HG02884 (cell line): Measurements from ENCODE around the gene ID3.
"Not testable (repeated sequence)": the region's sequence is repeated elsewhere in the genome, so short reads cannot be mapped to it uniquely, and the experiment has no call there.

Experiments used
- ATAC-seq: cut with Tn5 transposase; IDR thresholded peaks from one replicate; pipeline ENCODE4 v1.9.1; 2021; ENCODE audit warnings: mild to moderate bottlenecking, moderate library complexity; ENCODE audit not compliant: unreplicated experiment

ID3 gene

GRCh38 chr1:23553231-23554126 lies 5.8 kb downstream of the ID3 start:
- no peak for ATAC-seq

GRCh38 chr1:23551849-23552248 lies 7.5 kb downstream of the ID3 start:
- ATAC-seq = no peak

- ATAC-seq = no peak
These were observed 10.6 kb downstream of the ID3 start for GRCh38 chr1:23548704-23549143.

- ATAC-seq = no peak
These were observed 12.3 kb downstream of the ID3 start for GRCh38 chr1:23546897-23547584.

- no peak for ATAC-seq
These were observed 13.4 kb downstream of the ID3 start for GRCh38 chr1:23545851-23546250.

- no peak for ATAC-seq
These were observed 14.6 kb downstream of the ID3 start for GRCh38 chr1:23544444-23545389.

- ATAC-seq = no peak
These were observed 15.4 kb downstream of the ID3 start for GRCh38 chr1:23543707-23544443.

GRCh38 chr1:23542940-23543339 lies 16.4 kb downstream of the ID3 start:
- not testable (repeated sequence) for ATAC-seq

- ATAC-seq = peak; percentile 62
These were observed 19.5 kb downstream of the ID3 start for GRCh38 chr1:23539698-23540266.

- ATAC-seq = no peak
These were observed 21.9 kb downstream of the ID3 start for GRCh38 chr1:23537296-23537973.

- ATAC-seq = no peak
These were observed 25.9 kb downstream of the ID3 start for GRCh38 chr1:23533246-23534023.

- ATAC-seq = no peak
These were observed 27.7 kb downstream of the ID3 start for GRCh38 chr1:23531562-23532094.

- peak; percentile 39 for ATAC-seq
These were observed 28.3 kb downstream of the ID3 start, which contains the start of gene E2F2 for GRCh38 chr1:23530747-23531561. Gene E2F2, minus strand, starts transcription at chr1:23531233. Its CDS starts 440 bp downstream, at chr1:23530793.

GRCh38 chr1:23530087-23530746 lies 29.1 kb downstream of the ID3 start:
- ATAC-seq = no peak

GRCh38 chr1:23529146-23530086 lies 29.9 kb downstream of the ID3 start:
- ATAC-seq = no peak
